GM12801 (cell line): ENCODE data around the gene ARHGAP12.

ENCODE experiments used
- TF ChIP-seq, protein P1 (sequence below): IDR thresholded peaks from one replicate; pipeline ENCODE4 v1.5.1; 2011; ENCODE audit warnings: control low read depth; ENCODE audit not compliant: insufficient read length; ENCODE audit errors: extremely low read depth

Gene ARHGAP12

DNA sequence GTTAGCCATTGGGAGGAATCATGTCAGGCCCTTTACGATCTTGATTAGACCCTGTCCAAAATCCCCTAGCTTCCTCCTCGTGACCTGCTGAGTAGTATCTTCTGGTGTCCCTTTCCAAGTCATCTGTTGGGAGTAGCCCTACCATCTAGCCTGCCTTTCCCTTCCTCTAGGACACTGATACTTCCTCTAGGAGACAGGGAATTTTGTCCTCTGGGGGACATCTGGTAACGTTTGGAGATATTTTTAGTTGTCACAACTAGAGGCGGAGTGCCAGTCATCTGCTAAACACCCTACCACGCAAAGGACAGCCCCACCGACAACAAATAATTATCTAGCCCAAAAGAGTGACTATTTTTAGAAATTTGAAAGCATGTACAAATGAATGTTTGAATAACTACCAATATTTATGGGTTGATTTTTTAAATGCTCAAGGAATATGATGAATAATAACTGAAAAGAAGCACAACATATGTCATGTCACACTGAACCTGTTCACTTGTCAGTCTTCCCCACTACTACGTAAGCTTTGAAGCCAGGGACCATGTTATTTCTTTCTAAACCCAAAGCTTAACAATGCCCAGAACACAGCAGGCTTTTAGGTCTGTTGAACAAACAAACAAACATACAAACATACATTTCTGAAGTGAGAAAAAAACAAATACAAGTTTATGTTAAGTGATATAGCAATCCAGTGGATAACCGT lies 105.9 kb downstream of the ARHGAP12 start:
- TF ChIP-seq, protein P1, sequence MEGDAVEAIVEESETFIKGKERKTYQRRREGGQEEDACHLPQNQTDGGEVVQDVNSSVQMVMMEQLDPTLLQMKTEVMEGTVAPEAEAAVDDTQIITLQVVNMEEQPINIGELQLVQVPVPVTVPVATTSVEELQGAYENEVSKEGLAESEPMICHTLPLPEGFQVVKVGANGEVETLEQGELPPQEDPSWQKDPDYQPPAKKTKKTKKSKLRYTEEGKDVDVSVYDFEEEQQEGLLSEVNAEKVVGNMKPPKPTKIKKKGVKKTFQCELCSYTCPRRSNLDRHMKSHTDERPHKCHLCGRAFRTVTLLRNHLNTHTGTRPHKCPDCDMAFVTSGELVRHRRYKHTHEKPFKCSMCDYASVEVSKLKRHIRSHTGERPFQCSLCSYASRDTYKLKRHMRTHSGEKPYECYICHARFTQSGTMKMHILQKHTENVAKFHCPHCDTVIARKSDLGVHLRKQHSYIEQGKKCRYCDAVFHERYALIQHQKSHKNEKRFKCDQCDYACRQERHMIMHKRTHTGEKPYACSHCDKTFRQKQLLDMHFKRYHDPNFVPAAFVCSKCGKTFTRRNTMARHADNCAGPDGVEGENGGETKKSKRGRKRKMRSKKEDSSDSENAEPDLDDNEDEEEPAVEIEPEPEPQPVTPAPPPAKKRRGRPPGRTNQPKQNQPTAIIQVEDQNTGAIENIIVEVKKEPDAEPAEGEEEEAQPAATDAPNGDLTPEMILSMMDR, result no peak

- TF ChIP-seq, protein P1, result no peak
Measured at GRCh38 chr10:31822150-31822549, 106.5 kb downstream of the ARHGAP12 start.

GRCh38 chr10:31820778-31821369 lies 107.8 kb downstream of the ARHGAP12 start:
- TF ChIP-seq, protein P1, result no peak

DNA sequence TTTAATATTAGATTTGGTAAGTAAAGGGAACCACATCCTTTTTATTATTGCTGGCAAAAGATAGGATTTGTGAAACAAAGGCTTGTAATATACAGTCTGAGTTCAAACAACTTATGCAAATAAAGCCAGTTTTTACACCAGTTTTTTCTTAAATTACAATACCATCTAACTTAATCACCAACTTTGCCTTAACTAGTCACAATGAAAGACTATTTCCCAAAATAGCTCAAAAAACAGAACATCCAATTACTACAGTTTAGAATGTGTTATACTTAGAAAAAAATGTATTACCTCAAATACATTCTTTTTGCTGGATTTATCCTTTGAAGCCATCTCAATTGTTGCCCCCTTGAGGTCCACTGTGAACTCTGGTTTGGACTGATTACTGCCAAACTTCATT lies 108.5 kb downstream of the ARHGAP12 start:
- TF ChIP-seq, protein P1, result no peak

DNA sequence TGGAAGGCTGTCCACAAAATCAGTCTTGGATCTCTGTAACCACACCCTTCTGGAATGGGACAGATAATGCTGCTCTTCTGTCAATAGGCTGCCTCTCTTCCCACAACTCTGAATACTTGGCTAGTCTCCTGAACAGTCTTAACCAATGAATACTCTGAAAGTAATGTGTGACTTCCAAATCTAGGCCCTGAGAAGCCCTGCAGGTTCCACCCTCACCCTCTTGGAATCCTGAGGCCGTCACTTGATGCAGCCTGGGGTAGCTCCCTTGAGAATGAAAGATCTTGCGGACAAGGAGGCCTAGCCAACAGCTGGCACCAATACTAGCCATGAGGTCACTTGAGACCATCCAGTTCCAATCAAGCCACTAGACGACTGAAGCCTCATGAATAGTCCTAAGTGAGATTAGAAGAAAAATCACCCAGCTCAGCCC lies 109.2 kb downstream of the ARHGAP12 start:
- TF ChIP-seq, protein P1, result no peak

DNA sequence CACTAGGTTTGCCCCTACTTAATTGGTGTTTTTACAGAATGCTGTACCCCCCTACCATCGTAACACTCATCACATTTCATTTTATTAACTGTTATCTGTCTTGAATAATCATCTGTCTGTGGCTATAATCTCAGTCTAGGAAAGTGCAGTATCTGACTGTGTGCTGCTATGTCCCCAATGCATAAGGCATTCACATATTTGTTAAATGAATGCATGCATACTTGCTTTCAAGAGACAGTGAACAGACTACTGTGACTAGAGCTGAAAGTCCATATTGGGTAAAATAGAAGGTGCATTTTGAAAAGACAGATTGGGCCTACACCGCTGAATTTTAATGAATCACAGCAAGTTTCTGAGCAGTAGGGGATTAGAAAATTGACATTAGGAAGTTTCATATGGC lies 112.3 kb downstream of the ARHGAP12 start:
- TF ChIP-seq, protein P1, result no peak

DNA sequence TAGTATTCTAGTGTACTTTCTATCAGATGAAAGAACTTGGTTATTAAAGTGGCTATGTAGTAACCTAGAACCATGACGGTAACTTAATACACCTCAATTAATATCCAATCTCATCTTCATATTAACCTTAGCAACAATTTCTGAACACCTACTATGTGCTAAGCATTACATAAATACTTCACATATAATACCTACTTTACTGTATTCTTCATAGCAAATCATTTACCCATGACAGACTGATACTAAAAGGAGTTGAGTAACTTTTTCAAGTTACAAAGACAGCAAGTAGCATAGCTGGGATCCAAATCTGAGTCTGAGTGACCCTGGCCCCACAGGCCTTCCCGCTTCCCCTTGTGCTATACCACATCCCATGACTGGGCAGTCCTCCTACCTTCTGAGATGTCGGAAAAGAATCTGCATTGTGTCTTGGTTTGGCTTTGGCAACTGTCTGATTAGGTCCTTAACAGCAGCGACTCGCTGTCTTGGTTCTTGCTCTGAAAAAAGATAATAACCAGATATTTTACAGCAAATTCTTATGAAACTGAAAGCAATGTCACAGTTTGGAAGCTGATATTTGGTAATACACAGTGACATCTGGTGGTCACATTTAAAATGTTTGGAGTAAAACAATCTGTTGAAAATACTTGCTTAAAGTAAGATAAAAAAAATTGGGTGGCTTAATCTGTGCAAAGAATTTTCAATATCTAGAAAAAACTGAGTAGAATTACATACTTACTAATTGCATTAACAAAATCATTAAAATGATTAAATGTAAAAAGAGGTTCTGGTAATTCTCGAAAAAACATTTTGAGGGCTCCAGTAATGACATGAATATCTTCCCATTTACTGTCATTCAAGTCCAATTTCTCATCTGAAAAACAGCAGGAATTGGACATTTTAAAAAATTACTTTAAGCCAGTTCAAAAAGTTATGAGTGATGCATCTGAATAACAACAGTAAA lies 120.1 kb downstream of the ARHGAP12 start:
- TF ChIP-seq, protein P1, result no peak
